22Rv1 (cell line): ENCODE measurements around the gene SIL1.

Source experiments
- H3K27ac ChIP-seq: fragments of 450-650 bp; 2 replicates; pipeline ENCODE4 v1.5.1; 2017
- ZFX ChIP-seq: fragments of 450-650 bp; IDR thresholded peaks from 2 replicates; pipeline ENCODE4 v1.6.1; 2017; ENCODE audit warnings: antibody characterized with exemption, borderline replicate concordance
- TF ChIP-seq, protein P1 (sequence below): fragments of 450-650 bp; IDR thresholded peaks from 2 replicates; pipeline ENCODE4 v1.5.1; 2017; ENCODE audit warnings: mild to moderate bottlenecking

Gene SIL1

DNA sequence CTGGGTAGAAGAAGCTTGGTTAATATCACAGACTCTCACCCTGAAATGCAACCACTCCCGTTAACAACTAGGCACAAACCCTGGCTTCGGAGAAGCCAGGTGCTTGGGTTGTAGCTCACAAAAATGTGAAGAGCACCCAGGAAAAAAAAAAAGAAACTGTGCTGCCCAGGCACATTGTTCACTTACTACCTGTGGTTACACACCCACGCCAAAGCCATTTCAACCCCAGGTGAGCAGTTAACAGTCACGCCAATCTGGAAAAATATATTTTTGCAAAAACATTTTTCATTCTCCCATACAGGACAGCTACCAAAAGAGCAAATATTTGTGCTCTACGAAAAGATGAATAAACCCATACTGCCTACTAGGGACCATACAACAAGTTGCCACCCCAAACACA, 49.2 kb downstream of the SIL1 start:
- TF ChIP-seq ZFX: no peak
- TF ChIP-seq, protein P1, sequence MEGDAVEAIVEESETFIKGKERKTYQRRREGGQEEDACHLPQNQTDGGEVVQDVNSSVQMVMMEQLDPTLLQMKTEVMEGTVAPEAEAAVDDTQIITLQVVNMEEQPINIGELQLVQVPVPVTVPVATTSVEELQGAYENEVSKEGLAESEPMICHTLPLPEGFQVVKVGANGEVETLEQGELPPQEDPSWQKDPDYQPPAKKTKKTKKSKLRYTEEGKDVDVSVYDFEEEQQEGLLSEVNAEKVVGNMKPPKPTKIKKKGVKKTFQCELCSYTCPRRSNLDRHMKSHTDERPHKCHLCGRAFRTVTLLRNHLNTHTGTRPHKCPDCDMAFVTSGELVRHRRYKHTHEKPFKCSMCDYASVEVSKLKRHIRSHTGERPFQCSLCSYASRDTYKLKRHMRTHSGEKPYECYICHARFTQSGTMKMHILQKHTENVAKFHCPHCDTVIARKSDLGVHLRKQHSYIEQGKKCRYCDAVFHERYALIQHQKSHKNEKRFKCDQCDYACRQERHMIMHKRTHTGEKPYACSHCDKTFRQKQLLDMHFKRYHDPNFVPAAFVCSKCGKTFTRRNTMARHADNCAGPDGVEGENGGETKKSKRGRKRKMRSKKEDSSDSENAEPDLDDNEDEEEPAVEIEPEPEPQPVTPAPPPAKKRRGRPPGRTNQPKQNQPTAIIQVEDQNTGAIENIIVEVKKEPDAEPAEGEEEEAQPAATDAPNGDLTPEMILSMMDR: no peak
- H3K27ac ChIP-seq: peak overlapping the region; percentile 75

GRCh38 chr5:139148306-139148705, 49.9 kb downstream of the SIL1 start:
- peak overlapping the region; percentile 75 for H3K27ac ChIP-seq
- TF ChIP-seq, protein P1: no peak

DNA sequence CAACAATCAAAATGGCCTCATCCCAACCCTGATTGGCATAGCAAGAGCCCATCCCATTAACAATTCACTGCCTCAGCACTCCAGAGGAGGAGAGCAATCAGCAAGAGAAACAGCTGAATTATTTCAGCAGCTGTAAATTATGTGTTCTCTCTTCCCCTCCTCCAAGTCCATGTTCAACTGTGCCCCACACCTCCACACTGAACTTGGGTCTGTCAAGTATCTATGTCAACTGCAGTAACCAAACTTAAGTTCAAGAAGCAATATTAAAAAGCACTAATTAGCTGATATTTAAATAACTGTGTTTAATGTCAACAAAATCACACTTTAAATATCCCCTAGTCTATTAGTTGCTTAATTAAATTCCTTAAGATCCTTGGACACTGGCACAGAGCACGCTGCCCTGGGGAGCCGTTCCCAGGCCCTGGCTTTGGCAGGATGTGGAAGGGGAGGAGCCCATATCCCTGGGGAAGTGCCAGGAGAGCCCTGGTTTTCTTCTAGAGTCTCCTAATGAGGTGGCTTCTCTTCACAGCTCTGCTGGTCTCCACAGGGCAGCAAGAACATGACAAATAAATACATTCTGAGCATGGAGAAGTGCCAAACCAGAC, 50.6 kb downstream of the SIL1 start:
- TF ChIP-seq, protein P1: no peak
- TF ChIP-seq ZFX: no peak
- H3K27ac ChIP-seq: peak overlapping the region; percentile 75

- no peak for TF ChIP-seq ZFX
- TF ChIP-seq, protein P1: no peak
- peak overlapping the region; percentile 75 for H3K27ac ChIP-seq
These were observed 51.2 kb downstream of the SIL1 start for GRCh38 chr5:139146809-139147482.

DNA sequence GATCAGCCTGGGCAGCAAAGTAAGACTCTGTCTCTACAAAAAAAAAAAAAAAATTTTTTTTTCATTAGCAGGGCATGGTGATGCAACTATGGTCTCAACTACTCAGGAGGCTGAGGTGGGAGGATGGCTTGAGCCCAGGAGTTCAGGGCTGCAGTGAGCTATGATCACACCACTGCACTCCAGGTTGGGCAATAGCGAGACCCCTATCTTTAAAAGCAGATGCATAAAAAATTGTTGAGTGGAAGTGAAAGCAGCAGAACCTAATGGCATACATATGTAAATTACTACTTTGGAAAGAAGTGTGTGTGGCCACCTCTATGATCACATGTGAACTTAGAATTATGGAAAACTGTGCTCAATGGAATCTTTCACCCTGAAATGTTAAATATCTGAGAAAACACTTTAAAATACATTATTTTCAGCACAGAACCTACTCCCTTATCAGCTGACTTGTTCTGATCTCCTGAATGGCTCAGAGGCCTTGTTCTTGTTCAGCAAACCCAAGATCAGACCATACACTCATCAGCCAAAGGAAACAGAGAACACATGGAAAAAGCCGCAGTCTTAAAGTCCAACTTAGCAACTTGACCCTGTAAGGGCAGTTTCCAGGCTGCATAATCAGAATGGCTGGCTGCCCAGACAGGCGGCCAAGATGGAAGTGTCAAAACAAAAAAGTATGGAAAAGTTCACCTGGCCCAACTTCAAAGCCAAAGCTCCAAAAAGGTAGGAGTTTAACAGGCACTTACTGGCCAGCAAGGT, 56.5 kb downstream of the SIL1 start:
- no peak overlapping the region for H3K27ac ChIP-seq

DNA sequence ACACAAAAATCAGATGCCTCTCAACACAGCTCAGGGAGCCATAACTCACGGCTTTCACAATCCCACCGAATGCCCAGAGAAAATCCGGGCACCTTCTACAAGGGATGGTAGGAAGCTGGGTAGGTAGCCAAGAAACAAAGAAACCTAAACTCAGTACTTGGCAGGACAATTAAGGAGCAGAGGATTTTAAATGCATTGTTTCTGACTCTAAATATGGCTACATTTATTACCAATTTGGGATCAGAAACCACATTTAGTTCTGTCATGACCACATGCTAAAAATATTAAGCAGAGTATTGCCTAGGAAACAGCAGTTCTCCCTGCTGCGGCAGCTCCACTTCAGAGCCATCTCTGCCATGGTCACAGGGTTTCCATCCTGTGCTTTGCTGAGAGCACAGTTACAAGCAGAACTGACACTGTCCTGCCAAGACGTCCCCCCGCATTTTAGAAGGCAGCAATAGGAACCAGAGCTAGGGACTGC, 57.5 kb downstream of the SIL1 start:
- TF ChIP-seq, protein P1: no peak
- no peak for TF ChIP-seq ZFX
- no peak overlapping the region for H3K27ac ChIP-seq

More for the DNA sequence above, 56.5 kb downstream of the SIL1 start:
- TF ChIP-seq, protein P1: no peak
- TF ChIP-seq ZFX: no peak
